ENCODE measurements around the gene CNOT6L.
"Not testable (repeated sequence)": the region's sequence is repeated elsewhere in the genome, so short reads cannot be mapped to it uniquely, and the experiment has no call there.

CNOT6L gene

DNA sequence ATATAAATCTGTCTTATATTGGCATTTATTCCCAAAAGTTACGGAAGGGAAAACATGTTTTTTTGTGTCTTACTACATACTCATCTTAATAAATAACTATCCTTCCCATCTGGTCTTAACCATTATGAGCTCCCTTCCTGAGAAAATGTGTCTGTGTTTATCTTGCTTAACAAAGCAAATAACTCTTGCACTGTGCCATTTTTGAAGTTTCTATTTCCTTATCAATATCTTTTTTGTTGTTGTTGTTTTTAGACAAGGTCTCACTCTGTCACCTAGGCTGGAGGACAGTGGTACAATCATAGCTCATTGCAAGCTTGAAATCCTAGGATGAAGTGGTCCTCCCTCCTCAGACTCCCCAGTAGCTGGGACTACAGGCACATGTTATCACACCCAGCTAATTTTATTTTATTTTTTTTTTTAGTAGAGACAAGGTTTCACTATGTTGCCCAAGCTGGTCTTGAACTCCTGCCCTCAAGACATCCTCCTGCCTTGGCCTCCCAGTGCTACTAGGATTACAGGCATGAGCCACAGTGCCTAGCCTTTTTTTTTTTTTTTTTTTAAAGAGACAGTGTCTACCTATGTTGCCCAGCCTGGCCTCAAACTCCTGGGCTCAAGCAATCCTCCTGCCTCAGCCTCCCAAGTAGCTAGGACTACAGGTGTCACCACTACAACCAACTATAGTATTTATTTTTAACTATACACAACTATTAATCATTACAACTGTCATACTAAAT is 36.9 kb downstream of the CNOT6L start:
- no peak for DNase-seq (ENCODE audit: low read depth in 2 of 2)

DNA sequence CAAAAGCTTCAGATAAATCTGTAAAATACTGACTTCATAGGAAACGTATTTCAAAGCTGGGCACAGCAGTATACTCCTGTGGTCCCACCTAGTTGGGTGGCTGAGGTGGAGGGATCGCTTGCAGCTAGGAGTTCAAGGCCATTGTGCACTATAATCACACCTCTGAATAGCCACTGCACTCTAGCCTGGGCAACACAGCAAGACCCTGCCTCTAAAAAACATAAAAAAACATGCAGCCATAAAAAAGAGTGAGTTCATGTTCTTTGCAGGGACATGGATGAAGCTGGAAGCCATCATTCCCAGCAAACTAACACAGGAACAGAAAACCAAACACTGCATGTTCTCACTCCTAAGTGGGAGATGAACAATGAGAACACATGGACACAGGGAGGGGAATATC is 38.4 kb downstream of the CNOT6L start:
- DNase-seq (ENCODE audit: low read depth in 2 of 2): not testable (repeated sequence)

DNA sequence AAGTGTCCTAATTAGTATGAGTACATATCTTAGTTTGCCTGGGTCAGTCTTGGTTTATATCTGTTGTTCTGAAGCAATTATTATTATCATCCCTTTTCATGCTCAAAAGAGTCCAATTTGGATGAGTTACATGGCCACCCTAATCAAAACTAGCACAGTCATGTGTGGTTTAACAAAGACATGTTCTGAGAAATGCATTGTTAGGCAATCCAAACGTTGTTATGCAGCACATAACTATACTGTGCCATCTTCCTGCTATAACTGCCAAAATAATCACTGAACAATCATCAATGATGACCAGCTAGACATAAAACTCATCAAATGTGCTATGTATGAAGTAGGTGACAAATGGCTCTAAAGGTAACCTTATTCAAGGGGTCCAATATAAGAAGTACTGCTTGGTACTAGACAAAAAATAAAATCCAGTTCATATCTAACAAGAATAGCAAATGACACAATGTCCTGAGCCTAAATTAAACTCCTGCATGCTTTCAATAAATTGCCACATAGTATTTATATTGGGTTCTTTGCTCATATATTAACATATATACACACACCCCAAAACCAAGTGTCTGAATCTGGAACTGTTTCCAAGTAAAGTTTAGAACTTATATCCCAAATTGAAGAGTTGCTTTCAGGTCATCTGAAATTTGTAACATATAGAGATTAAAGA is 41.9 kb downstream of the CNOT6L start:
- DNase-seq (ENCODE audit: low read depth in 2 of 2): no peak

DNA sequence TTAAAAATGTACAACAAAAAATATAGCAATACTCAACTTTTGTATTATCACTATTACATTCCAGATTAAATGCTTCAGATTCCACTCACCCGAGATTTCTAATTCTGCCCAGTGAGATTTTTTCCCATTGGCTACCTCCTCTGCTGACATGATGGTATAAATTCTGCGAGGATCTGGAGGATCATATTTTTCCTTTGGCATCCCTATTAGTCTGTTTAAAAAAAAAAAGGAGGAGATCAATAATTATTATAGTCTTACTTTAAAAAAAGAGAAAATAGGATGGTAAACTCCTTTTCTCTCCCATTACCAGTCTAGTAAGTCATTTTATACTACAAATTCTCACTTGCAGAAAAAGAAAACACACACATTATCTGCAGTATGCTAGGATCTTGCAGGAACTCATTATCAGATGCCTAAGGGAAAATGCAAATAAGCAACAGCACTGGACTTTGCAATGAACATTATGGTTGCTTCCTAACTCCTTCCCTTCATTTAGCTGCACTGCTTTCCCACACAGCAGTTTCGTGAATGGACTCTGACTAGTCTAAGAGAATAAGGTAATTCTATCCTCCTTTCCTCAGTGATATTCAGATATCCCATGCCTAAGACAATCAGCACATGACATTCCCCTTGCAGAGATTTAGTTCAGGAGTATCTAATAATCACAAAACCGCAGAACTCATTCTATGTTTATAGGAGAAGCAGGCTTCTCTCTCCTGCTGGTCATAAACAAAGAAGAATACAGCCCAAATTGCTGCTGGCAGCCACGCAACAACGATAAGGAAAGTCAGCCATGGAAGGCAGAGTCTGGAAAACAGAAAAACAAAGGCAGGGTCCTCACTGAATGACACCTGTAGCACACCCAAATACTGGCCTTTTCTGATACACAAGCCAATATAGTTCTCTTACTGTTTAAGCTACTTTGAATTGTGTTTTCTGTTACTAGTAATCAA is 42.7 kb downstream of the CNOT6L start:
- DNase-seq (ENCODE audit: low read depth in 2 of 2): no peak

DNA sequence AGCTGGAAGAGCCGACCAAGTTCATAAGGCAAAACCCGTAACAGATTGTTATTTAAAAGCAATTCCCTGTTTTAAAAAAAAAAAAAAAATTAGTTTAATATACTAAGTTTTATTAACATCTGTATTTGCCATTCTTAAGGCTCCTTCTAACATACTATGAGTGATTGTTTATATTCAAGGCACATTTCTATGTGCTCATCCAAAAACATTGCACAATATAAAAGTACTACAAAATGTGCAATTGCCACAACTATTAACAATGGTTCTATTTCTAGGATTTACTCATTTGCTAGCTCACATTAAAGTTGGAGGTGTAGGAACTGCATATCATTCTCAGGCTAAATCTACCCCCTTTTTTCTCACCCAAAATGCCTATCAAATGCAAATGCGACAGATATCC is 46.1 kb downstream of the CNOT6L start:
- DNase-seq (ENCODE audit: low read depth in 2 of 2): no peak

DNA sequence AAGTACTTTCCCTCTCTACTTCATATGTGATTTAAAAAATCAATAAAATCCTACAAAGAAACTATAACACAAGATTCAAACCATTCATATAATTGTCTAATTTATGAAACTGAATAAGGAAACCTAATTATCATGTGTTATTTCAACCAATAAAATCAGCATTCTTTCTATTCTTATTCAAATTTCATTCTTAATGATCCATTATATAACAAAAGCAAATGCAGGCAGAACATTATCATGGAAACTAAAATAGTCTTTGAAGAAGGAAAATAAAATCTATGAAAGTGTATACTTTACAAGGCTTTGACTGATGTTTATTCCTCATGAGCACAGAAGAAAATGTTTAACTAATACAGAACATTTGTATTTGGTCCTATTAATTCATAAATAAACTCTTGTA is 47.6 kb downstream of the CNOT6L start:
- DNase-seq (ENCODE audit: low read depth in 2 of 2): no peak

DNA sequence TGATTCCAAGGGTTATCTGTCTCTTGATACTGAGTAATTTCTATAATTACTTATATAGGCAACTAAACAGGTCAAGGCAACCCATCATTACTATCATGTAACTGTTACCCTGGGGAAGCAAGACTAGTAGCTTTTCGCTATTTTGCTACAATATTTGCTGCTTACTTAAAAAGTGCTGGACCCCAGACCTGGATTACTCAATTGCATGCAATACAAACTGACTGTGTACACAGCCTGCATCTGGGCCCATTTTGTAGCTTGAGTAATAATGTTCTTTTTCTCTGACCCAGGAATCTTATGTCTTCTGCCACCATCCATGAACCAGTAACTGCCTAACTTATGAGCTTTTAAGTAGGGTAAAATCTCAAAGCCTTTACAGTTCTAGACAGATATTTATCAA is 53.4 kb downstream of the CNOT6L start:
- no peak for DNase-seq (ENCODE audit: low read depth in 2 of 2)

DNA sequence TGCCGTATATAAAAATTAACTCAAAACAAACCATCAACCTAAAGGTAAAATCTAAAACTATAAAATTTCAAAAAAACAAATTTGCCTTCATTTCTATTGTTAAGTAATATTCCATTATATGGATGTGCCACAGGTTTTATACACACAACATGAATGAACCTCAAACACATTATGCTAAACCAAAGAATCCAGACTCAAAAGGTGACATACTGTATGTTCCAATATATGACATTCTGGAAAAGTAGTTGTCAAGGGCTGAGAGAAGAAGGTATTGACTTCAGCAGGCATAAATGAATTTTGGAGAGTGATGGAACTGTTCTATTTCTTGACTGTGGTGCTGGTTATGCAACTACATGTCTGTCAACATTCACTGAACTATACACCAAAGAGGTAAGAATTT is 56.6 kb downstream of the CNOT6L start:
- DNase-seq (ENCODE audit: low read depth in 2 of 2): no peak

DNA sequence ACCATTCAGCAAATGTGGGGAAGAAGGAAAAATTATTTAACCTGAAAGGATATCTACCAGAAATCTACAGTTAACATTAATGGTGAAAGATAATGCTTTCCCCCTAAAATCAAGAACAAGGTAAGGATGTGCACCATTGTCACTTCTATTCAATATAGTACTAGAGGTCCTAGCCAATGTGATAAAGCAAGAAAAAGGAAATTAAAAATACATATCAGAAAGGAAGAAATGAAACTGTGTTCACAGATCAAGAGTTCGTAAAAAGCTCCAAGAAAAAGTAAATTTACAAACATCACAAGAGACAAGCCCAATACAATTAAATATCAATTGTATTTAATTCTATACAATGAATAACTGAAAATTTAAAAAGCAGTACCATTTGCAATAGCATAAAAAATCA is 57.6 kb downstream of the CNOT6L start:
- DNase-seq (ENCODE audit: low read depth in 2 of 2): no peak

DNA sequence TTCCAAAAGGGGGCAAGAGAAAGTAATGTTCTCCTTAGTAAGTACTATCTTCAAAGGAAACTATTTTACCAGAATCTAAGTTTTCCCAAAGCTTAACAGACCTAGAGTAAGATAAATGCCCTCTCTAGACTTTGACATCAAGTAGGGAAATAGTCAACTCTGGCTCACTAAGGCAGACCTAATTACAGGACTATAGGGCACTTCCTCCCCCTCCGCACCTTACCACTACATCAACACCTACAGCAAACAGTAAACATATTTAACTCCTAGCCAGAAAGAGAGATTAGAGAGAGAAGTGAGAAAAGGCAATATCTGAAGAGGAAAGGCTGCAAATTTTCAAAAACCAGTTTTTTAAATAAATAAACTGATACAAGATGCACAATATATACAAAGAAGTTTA is 60.4 kb downstream of the CNOT6L start:
- DNase-seq (ENCODE audit: low read depth in 2 of 2): no peak

DNA sequence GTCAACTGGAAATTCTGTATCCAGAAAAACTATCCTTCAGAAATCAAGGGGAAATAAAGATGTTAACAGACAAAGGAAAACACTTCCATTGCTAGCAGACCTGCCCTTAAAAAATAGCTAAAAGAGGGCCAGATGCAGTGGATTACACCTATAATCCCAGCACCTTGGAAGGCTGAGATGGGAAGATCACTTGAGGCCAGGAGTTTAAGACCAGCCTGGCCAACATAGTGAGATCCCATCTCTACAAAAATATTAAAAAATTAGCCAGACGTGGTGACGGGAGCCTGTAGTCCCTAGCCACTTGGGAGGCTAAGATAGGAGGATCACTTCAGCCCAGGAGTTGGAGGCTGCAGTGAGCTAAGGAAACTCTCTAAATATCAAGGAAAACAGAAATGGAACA is 67.4 kb downstream of the CNOT6L start:
- no peak for DNase-seq (ENCODE audit: low read depth in 2 of 2)

DNA sequence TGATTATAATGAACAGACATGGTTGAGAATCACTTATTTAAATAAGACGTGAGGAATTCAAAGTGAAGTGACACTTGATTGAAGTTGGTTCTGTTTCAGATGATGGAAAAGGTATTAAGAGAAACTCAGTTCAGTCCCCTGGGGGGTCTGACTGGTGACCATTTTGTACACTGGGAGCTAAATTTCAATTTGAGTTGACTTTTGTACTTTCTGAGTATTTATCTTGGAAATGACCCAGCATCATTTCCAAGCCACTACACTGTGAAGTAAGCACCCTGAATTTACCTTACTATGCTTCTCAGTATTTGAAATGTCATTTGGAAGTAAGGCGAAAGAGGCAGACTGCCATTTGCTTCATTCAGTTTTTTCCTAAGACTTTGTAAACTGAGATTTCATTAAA is 73.4 kb downstream of the CNOT6L start:
- no peak for DNase-seq (ENCODE audit: low read depth in 2 of 2)

DNA sequence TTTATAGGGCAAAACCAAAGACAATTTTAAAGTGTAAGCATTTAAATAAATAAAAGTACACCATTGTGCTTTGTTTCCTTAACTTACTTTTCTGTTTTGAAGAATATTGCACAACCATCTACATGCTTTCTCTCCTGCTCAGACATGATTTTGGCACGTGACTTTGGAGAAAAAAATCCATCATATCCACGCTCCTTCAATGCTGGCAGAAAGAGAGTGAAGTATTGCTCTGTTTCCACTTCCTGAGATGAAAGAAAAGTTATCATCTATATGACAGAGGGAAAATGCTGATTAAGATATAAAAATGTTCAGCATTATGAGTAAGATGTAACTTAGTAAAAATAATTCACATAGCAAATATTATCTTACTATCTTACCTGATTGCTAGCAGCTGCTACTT is 77.1 kb downstream of the CNOT6L start:
- DNase-seq (ENCODE audit: low read depth in 2 of 2): no peak

DNA sequence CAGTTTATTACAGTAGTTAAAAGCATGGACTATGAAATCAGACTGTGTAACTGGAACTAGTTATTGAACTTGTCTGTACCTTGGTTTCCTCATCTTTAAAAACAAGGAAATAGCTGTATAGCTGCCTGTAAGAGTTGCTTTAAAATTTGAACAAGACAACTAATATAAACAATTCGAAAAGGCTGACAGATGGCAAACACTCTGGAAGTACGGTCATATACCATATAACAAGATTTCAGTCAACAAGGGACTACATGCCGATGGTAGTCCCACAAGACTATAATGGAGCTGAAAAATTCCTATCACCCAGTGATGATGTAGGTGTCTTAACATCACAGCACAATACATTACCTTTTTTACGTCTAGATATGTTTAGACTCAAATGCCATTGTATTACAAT is 78.7 kb downstream of the CNOT6L start:
- no peak for DNase-seq (ENCODE audit: low read depth in 2 of 2)

DNA sequence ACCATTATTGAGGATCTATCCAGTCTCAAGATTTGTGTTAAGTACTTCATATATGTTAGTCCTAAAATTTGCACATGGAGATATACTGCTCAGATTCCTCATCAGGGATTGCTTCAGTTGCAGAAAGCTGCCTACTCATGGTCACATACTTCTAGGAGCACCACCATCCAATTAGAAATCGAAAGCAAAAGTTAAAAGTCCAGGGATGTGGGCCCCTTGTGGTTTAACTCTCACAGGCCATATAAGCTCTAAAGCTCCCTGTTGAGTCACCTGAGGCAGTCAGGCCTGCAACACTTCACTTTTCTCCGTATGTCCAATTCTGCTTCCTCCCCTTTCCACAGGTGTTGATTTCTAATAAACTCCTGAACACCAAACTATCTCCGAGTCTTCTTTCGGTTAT is 84.2 kb downstream of the CNOT6L start:
- DNase-seq (ENCODE audit: low read depth in 2 of 2): peak; percentile 8 to 12

DNA sequence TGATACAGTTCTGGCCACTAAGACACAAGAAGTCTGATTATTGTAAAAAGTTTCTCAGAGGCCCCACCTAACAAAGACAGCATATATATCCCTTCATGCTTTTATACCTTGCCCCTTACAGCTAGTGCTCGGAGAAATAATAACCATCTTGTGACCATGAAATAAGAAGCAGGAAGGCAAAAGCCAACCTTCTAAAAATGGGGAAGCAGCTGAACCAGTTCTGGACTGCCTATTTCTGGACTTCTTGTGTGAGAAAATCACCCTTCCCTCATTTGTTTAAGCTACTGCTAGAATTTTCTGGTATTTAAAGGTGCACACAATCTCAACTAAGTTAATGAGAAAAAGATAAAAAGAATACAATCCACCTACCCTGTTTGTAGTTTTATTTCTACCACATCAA is 87.5 kb downstream of the CNOT6L start:
- no peak for DNase-seq (ENCODE audit: low read depth in 2 of 2)

DNA sequence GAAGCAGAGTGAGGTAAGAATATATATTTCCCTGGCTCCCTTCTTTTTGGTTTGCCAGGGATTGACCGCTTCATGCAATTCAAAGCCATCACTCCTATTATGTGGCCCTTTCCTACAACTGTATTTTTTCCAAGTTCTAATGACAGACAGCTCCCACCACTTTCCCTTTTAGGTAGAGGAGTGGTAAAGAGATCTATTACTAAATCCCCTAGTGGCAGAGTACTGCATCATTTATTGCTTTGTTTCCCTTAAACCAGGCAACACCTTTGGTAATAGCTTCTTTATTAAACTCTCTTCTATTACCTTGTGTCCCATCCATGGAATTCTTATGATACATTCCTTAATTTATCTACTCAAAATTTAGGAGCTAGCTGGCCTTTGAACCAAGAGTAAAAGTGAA is 90.7 kb downstream of the CNOT6L start:
- no peak for DNase-seq (ENCODE audit: low read depth in 2 of 2)

DNA sequence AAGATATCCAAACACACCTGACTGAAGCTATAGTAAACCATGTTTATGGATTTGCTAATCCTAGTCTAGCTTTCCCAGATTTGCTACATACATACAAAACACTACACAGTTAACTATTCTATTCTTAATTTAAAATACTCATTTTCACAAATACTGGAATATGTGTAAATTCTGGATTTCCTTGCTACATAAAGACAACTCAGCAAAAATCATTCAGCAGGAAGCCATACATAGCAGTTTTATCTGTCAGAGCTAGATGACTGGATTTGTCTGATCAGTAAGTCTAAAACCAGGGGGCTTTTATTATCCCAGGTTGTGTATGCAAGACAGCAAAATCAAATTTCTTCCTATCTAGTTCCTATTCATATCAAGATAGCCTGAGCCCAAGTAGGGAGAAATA is 98.1 kb downstream of the CNOT6L start:
- no peak for DNase-seq (ENCODE audit: low read depth in 2 of 2)

DNA sequence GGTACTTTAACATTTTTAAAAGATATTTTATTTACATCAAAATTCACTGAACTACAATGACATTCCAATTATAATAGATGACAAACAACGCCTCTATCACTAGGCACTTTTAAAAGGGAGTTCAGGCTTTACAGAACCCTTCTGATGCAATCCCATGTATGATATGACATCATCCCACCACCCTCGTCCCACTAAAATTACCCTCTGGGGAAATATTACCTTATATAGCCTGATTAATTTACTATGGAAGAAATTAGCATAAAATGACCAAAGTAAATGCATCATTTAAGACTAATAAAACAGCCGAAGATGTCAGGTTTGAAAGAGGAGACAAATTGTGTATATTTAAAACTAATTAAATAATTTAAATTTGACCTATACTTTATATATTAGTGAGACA is 100.7 kb downstream of the CNOT6L start:
- not testable (repeated sequence) for DNase-seq (ENCODE audit: low read depth in 2 of 2)

DNA sequence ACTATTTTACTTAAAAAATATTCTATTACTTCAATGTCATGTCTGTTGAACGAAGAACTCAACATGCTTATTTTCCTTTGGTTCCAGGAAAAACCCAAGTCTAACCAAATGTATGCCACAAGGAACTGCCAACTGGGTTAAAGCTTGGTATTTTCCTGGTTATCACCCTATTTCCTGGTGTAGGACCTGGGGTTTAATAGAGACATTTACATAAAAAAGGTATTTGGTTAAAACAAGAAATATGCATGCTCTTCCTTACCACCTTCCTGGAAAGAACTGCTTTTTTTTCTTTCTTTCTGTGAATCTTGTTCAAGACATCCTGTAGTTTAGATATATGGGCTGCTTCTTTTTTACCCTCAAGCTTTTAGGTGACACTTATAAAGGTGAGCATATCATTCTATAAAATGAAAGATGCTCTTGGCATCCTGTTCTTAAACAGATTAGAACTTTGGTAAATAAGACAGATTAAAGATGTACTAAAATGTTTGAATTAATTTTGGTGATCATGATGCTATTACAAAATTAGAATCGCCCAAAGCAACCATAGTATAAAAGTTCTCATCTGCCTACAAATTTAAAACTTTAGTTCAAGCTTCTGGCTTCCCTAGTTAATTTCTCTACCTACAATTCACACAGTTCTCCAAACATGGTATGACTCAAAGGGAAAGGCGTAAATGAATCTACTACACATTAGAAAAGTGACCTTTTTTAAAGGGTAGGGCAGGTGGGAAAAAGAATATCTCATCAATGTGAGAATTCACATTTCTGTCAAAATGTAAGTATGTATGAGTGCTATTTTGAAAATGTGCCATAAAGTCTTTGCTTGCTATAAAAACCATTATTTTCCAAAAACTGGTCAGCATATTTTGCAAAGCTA is 103.5 kb downstream of the CNOT6L start:
- DNase-seq (ENCODE audit: low read depth in 2 of 2): no peak

DNA sequence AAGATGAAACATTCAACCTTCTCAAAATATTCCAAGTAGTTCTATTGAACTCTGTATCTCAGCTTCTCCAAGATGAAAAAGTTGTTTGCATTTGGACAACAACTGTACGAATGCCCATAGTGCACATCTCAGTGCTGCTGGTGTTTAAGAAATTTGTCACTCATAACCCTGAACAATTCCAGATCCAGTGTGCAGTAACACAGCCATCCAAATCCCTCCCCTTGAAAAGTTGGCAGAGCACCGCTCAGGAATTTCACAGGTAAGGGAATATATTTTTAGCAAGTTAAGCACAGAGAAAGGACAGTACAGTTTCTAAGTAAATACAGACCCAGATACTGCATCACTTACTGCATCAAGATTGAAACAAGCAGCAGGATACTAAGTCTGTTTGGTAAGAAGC is 104.7 kb downstream of the CNOT6L start:
- DNase-seq (ENCODE audit: low read depth in 2 of 2): no peak

DNA sequence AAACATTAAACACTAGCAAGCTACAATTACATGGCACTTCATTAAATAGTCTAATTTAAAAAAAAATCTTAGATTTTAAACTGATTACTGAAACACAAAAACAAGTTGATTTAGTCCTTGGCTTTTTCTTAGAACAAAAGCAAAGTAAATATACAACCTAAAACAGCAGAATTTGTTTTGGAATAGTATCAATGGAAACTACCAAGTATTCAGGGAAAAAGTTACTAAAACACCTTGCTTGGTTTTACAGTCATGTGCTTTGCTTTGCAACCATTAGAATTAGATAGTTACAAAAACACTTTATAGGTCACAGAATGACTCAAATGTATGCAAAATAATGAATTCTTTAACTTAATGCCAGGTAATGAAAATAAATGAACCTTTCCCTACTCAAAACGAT is 105.3 kb downstream of the CNOT6L start:
- DNase-seq (ENCODE audit: low read depth in 2 of 2): no peak

All from stimulated activated CD4-positive, alpha-beta T cell treated with anti-CD3 and anti-CD28 coated beads, Interleukin-15, amount 100 ng/mL, for 48 hours (primary cell).